Small intestine (tissue), 7 donors: Measurements from ENCODE around the gene PPIP5K2. TPM values are rescaled to one million over a fixed set of nuclear protein-coding genes. Genes with fewer than 3 reads are reported as not detected.
"Not testable (repeated sequence)": the region's sequence is repeated elsewhere in the genome, so short reads cannot be mapped to it uniquely, and the experiment has no call there.

Experiments used
- DNase-seq, 2 donors: peaks; one replicate each; pipeline versions ENCODE4 v3.0.0 to v3.0.0-alpha.2; 2013
- FAIRE-seq: peaks from 2 replicates; lab custom pipeline; 2012; peaks lifted over from hg19 to GRCh38; lab: Jason Lieb, UNC
- H3K27ac ChIP-seq, 3 donors: one replicate each; pipeline ENCODE4 v1.5.1; 2013; ENCODE audit warnings: low read length in 2 of 3, mild to moderate bottlenecking in 2 of 3, control low read depth in 1 of 3, inconsistent platforms in 1 of 3, low read depth in 1 of 3, moderate library complexity in 1 of 3
- H3K27me3 ChIP-seq, 3 donors: one replicate each; pipeline ENCODE4 v1.6.1; 2013; ENCODE audit warnings: low read length in 3 of 3, inconsistent platforms in 1 of 3; ENCODE audit not compliant: control insufficient read depth in 3 of 3, insufficient read depth in 3 of 3
- H3K36me3 ChIP-seq, 3 donors: one replicate each; pipeline ENCODE4 v1.6.1; 2013; ENCODE audit warnings: low read length in 3 of 3, inconsistent platforms in 1 of 3, low read depth in 1 of 3, mild to moderate bottlenecking in 1 of 3, moderate library complexity in 1 of 3; ENCODE audit not compliant: control insufficient read depth in 3 of 3, insufficient read depth in 2 of 3
- H3K4me1 ChIP-seq, 3 donors: one replicate each; pipeline ENCODE4 v1.6.1; 2013; ENCODE audit warnings: low read length in 2 of 3, inconsistent platforms in 1 of 3, low read depth in 1 of 3, mild to moderate bottlenecking in 1 of 3, moderate library complexity in 1 of 3; ENCODE audit not compliant: control insufficient read depth in 3 of 3, insufficient read depth in 2 of 3
- H3K4me3 ChIP-seq, 3 donors: one replicate each; pipeline ENCODE4 v1.5.1; 2013; ENCODE audit warnings: low read length in 3 of 3, control low read depth in 1 of 3, inconsistent platforms in 1 of 3, low read depth in 1 of 3, mild to moderate bottlenecking in 1 of 3, moderate library complexity in 1 of 3
- H3K9me3 ChIP-seq, 2 donors: one replicate each; pipeline ENCODE4 v1.6.1; 2013; ENCODE audit warnings: low read depth in 1 of 2, low read length in 1 of 2; ENCODE audit not compliant: control insufficient read depth in 2 of 2, insufficient read depth in 1 of 2
- WGBS, 3 donors: extraction: QIAGEN DNeasy Blood & Tissue Kit; methylation state at CpG; one replicate each; pipeline ENCODE4 v1.1.7; 2013; 5-methylcytosine and 5-hydroxymethylcytosine counted together
- polyA plus RNA-seq, 4 donors: library from polyadenylated mRNA; stranded (reverse) in 3 of 4; unstranded in 1 of 4; fragments of 200-250 nt in 3 of 4; fragments of 120-200 nt in 1 of 4; gene quantifications; one replicate each; pipeline versions ENCODE4 v1.2.1 to v1.2.3, GENCODE V29; 2013
- donor health status: healthy with polysubstance abuse.
- donor health status: control.
- donor health status: control.
- donor health status: Bipolar disorder and iron deficiency.
- donor health status: healthy.

The PPIP5K2 gene
- polyA plus RNA-seq, 4 donors: 11.9 to 53.5 (median 16.1) TPM

GRCh38 chr5:103216697-103217096 is 96.6 kb downstream of the PPIP5K2 start:
- Histone ChIP-seq H3K36me3 (no peaks in the 10 kb centered on the region), H3K4me3 (no peak overlapping the region), H3K9me3 (no peaks in the 10 kb centered on the region), H3K4me1 (peaks cover 0 to 5% (median 0%) of the 10 kb centered on the region in 3 donors), H3K27ac (no peak overlapping the region), H3K27me3 (no peaks in the 10 kb centered on the region)
- FAIRE-seq: no peak
- no peak for DNase-seq
- 71 to 80% (median 75%) methylated on average over 2 of the region's 2 CpGs for WGBS, 3 donors

GRCh38 chr5:103217101-103217500 is 97.0 kb downstream of the PPIP5K2 start:
- no peaks in the 10 kb centered on the region for H3K36me3 ChIP-seq
- FAIRE-seq: no peak

GRCh38 chr5:103218164-103218563 is 98.1 kb downstream of the PPIP5K2 start:
- FAIRE-seq (no peak), DNase-seq (peak in 1 of 2 donors; percentile 74)
- Histone ChIP-seq H3K4me1 (peaks cover 0 to 5% (median 0%) of the 10 kb centered on the region in 3 donors), H3K27ac (peak overlapping the region in 1 of 3 donors; percentile 72), H3K9me3 (no peaks in the 10 kb centered on the region), H3K4me3 (no peak overlapping the region), H3K36me3 (no peaks in the 10 kb centered on the region), H3K27me3 (no peaks in the 10 kb centered on the region)
- 70 to 77% (median 71%) methylated on average over 5 of the region's 5 CpGs for WGBS, 3 donors

More at GRCh38 chr5:103217101-103217500, 97.0 kb downstream of the PPIP5K2 start:
- DNase-seq: no peak
- Histone ChIP-seq H3K27ac (peak overlapping the region in 1 of 3 donors; percentile 72), H3K4me1 (peaks cover 0 to 5% (median 0%) of the 10 kb centered on the region in 3 donors), H3K27me3 (no peaks in the 10 kb centered on the region), H3K4me3 (no peak overlapping the region), H3K9me3 (no peaks in the 10 kb centered on the region)

GRCh38 chr5:103219074-103219473 is 99.0 kb downstream of the PPIP5K2 start:
- DNase-seq, FAIRE-seq, H3K27me3 ChIP-seq, H3K36me3 ChIP-seq, H3K9me3 ChIP-seq, H3K4me3 ChIP-seq, H3K4me1 ChIP-seq: not testable (repeated sequence)
- 95 to 98% (median 95%) methylated on average over 2 of the region's 2 CpGs for WGBS, 3 donors
- H3K27ac ChIP-seq: peak overlapping the region in 1 of 3 donors; percentile 72

- no peak for FAIRE-seq
- H3K36me3 ChIP-seq: no peaks in the 10 kb centered on the region
- H3K27ac ChIP-seq: no peak overlapping the region
- no peaks in the 10 kb centered on the region for H3K27me3 ChIP-seq
- no peak overlapping the region for H3K4me3 ChIP-seq
- 90 to 93% (median 93%) methylated on average over 28 of the region's 28 CpGs for WGBS, 3 donors
- H3K9me3 ChIP-seq: no peaks in the 10 kb centered on the region
- H3K4me1 ChIP-seq: no peaks in the 10 kb centered on the region
- DNase-seq: no peak
Observed at GRCh38 chr5:103223031-103223955, 103.2 kb downstream of the PPIP5K2 start.

- DNase-seq (peak; percentile 62 to 83), FAIRE-seq (no peak)
- Histone ChIP-seq H3K4me3 (no peak overlapping the region), H3K4me1 (no peaks in the 10 kb centered on the region), H3K27me3 (no peaks in the 10 kb centered on the region), H3K36me3 (no peaks in the 10 kb centered on the region), H3K9me3 (no peaks in the 10 kb centered on the region), H3K27ac (no peak overlapping the region)
- WGBS, 3 donors: 56 to 57% (median 56%) methylated on average over 11 of the region's 11 CpGs
Observed at GRCh38 chr5:103224118-103224893, 104.2 kb downstream of the PPIP5K2 start.

- 79 to 85% (median 81%) methylated on average over 5 of the region's 5 CpGs for WGBS, 3 donors
- Histone ChIP-seq H3K9me3 (no peaks in the 10 kb centered on the region), H3K27ac (no peak overlapping the region), H3K4me1 (no peaks in the 10 kb centered on the region), H3K4me3 (no peak overlapping the region), H3K27me3 (no peaks in the 10 kb centered on the region), H3K36me3 (no peaks in the 10 kb centered on the region)
- no peak for FAIRE-seq
- DNase-seq: no peak
Observed at GRCh38 chr5:103224894-103225246, 104.8 kb downstream of the PPIP5K2 start.

GRCh38 chr5:103228061-103228460 is 108.0 kb downstream of the PPIP5K2 start:
- Histone ChIP-seq H3K9me3 (no peaks in the 10 kb centered on the region), H3K4me3 (no peak overlapping the region), H3K27ac (no peak overlapping the region), H3K36me3 (no peaks in the 10 kb centered on the region), H3K27me3 (no peaks in the 10 kb centered on the region), H3K4me1 (no peaks in the 10 kb centered on the region)
- FAIRE-seq (no peak), DNase-seq (no peak)
- WGBS, 3 donors: 83 to 91% (median 88%) methylated on average over 5 of the region's 5 CpGs
